Endothelial cell of umbilical vein (primary cell): ENCODE measurements around the gene MED27. TPM values are rescaled to one million over a fixed set of nuclear protein-coding genes. Genes with fewer than 3 reads are reported as not detected.
A peak's percentile ranks its signal among the peaks of the same experiment; 100 is the strongest.

Experiments used
- BruUV-seq: library from RNA; stranded (reverse); fragments of 400-500 nt; replicated peaks from 2 replicates; lab custom pipeline; 2021; lab: Mats Ljungman, UMichigan
- CTCF ChIA-PET: fragments of 300-600, 350-600 bp; sonication (Branson Sonifier 250); formaldehyde crosslinking; loops from one replicate; lab custom pipeline; 2021; ENCODE audit warnings: antibody characterized with exemption, inconsistent platforms; lab: Charles Lee
- POLR2A ChIA-PET: fragments of 300-600, 350-600 bp; sonication (Branson Sonifier 250); formaldehyde crosslinking; loops from one replicate; lab custom pipeline; 2021; ENCODE audit warnings: antibody characterized with exemption, inconsistent platforms; lab: Charles Lee
- DNase-seq: peaks from one replicate; pipeline ENCODE4 v3.0.0-alpha.2; 2011; ENCODE audit warnings: low read depth, low spot score
- FAIRE-seq: peaks from 2 replicates; lab custom pipeline; 2011; peaks lifted over from hg19 to GRCh38; lab: Jason Lieb, UNC
- H2AFZ ChIP-seq: 2 replicates; pipeline ENCODE4 v1.6.0; 2012; ENCODE audit warnings: low read depth, low read length, control low read depth, inconsistent platforms
- H3K27ac ChIP-seq: 2 replicates; pipeline ENCODE4 v1.5.1; 2011; ENCODE audit warnings: low read depth, mild to moderate bottlenecking, control low read depth, low read length, moderate library complexity; ENCODE audit not compliant: insufficient read depth
- H3K27me3 ChIP-seq, 2 experiments: 2 replicates each; pipeline versions ENCODE4 v1.6.0 to v1.6.1; 2011; ENCODE audit warnings: low read length in 2 of 2, mixed read lengths in 1 of 2; ENCODE audit not compliant: control insufficient read depth in 2 of 2, insufficient read depth in 2 of 2
- H3K36me3 ChIP-seq, 2 experiments: 2 replicates in 1 of 2; 3 replicates in 1 of 2; pipeline ENCODE4 v1.5.1; 2011; ENCODE audit warnings: low read length in 2 of 2, mild to moderate bottlenecking in 1 of 2, moderate library complexity in 1 of 2; ENCODE audit not compliant: control insufficient read depth in 2 of 2, insufficient read depth in 2 of 2; ENCODE audit errors: extremely low read depth in 1 of 2
- H3K4me1 ChIP-seq: 3 replicates; pipeline ENCODE4 v1.5.1; 2011; ENCODE audit warnings: mild to moderate bottlenecking, low read length; ENCODE audit not compliant: control insufficient read depth, insufficient read depth; ENCODE audit errors: extremely low read depth
- H3K4me2 ChIP-seq: 2 replicates; pipeline ENCODE4 v1.6.1; 2011; ENCODE audit warnings: low read length, control low read depth, mixed read lengths; ENCODE audit not compliant: insufficient read depth
- H3K4me3 ChIP-seq, 3 experiments: fragments of 200-600 bp in 1 of 3; sonication (generic), shearing (Covaris generic) in 1 of 3; replicated peaks in 1 of 3; 2 replicates each; pipeline ENCODE4 v1.5.1; 2011 to 2016; ENCODE audit warnings: control low read depth in 3 of 3, low read length in 3 of 3, mild to moderate bottlenecking in 2 of 3, inconsistent platforms in 1 of 3, low read depth in 1 of 3, moderate library complexity in 1 of 3; ENCODE audit not compliant: insufficient read depth in 1 of 3
- H3K79me2 ChIP-seq: 2 replicates; pipeline ENCODE4 v1.6.0; 2012; ENCODE audit warnings: low read length, inconsistent platforms; ENCODE audit not compliant: control insufficient read depth, insufficient read depth
- H3K9ac ChIP-seq: replicated peaks from 2 replicates; pipeline ENCODE3; 2011; ENCODE audit warnings: low read length, control low read depth; ENCODE audit not compliant: insufficient read depth; ENCODE audit errors: extremely low read depth
- H3K9me1 ChIP-seq: replicated peaks from 3 replicates; pipeline ENCODE4 v1.6.0; 2011; ENCODE audit warnings: mild to moderate bottlenecking, low read length; ENCODE audit not compliant: control insufficient read depth, insufficient read depth; ENCODE audit errors: extremely low read depth
- H3K9me3 ChIP-seq: replicated peaks from 2 replicates; pipeline ENCODE4 v1.5.1; 2012; ENCODE audit warnings: low read length, inconsistent platforms; ENCODE audit not compliant: control insufficient read depth, insufficient read depth
- H4K20me1 ChIP-seq: replicated peaks from 2 replicates; pipeline ENCODE3; 2011; ENCODE audit warnings: mild to moderate bottlenecking, low read length; ENCODE audit not compliant: control insufficient read depth, insufficient read depth; ENCODE audit errors: extremely low read depth
- EZH2 ChIP-seq: IDR thresholded peaks from 2 replicates; pipeline ENCODE4 v1.6.1; 2012; ENCODE audit warnings: borderline replicate concordance, low read depth, mild to moderate bottlenecking, moderate library complexity, low read length, inconsistent platforms; ENCODE audit not compliant: severe bottlenecking
- FOS ChIP-seq: IDR thresholded peaks from 2 replicates; pipeline ENCODE4 v1.6.1; 2011; ENCODE audit warnings: mild to moderate bottlenecking, low read length, moderate library complexity, borderline replicate concordance; ENCODE audit not compliant: insufficient read depth
- GATA2 ChIP-seq: IDR thresholded peaks from 2 replicates; pipeline ENCODE4 v1.7.0; 2011; ENCODE audit warnings: low read depth, mild to moderate bottlenecking, moderate library complexity, mixed read lengths, low read length; ENCODE audit not compliant: insufficient read length, insufficient read depth
- JUN ChIP-seq: IDR thresholded peaks from 2 replicates; pipeline ENCODE4 v1.6.1; 2011; ENCODE audit warnings: borderline replicate concordance, low read depth; ENCODE audit not compliant: insufficient read length, insufficient read depth
- MYC ChIP-seq: IDR thresholded peaks from one replicate; pipeline ENCODE4 v1.6.1; 2011; ENCODE audit warnings: mild to moderate bottlenecking, low read depth, low read length
- POLR2A ChIP-seq: IDR thresholded peaks from 2 replicates; pipeline ENCODE4 v1.6.1; 2012; ENCODE audit warnings: low read depth, mild to moderate bottlenecking, control low read depth, low read length
- POLR2AphosphoS5 ChIP-seq: IDR thresholded peaks from 2 replicates; pipeline ENCODE4 v1.6.1; 2012; ENCODE audit warnings: low read depth, mild to moderate bottlenecking, control low read depth, low read length, moderate library complexity; ENCODE audit not compliant: insufficient read depth
- dilution Hi-C: fragments of 300-500 bp; cut with MboI; formaldehyde crosslinking; loops from one replicate; pipeline ENCODE4 v1.15.0; 2019; ENCODE audit warnings: low sequenced_read_pairs; ENCODE audit not compliant: extremely low pct_ligation_motif_present
- intact Hi-C: fragments of 100-400 bp; cut with micrococcal nuclease; formaldehyde crosslinking; loops from one replicate; pipeline ENCODE4 v1.10.0; 2022
- polyA plus RNA-seq, 4 experiments: library from polyadenylated mRNA; depleted of rRNA in 3 of 4; stranded (reverse) in 3 of 4; unstranded in 1 of 4; fragments of >200 nt; gene quantifications; 2 replicates each; pipeline versions ENCODE4 v1.2.1 to v1.2.3, GENCODE V29; 2011 to 2012; ENCODE audit warnings: missing spikeins in 1 of 4
- total RNA-seq: library from RNA; stranded (reverse); gene quantifications from 2 replicates; pipeline ENCODE4 v1.2.3, GENCODE V29; 2021
- TF ChIP-seq, protein P1 (sequence below), 2 donors: IDR thresholded peaks; 1 replicate in 1 of 2; 2 replicates in 1 of 2; pipeline ENCODE4 v1.5.1; 2011; ENCODE audit warnings: low read length in 2 of 2, mild to moderate bottlenecking in 2 of 2, moderate library complexity in 2 of 2, control low read depth in 1 of 2, inconsistent platforms in 1 of 2, low read depth in 1 of 2; ENCODE audit not compliant: insufficient read depth in 1 of 2; ENCODE audit errors: extremely low read depth in 1 of 2
- TF ChIP-seq, protein P2 (sequence below): IDR thresholded peaks from 2 replicates; pipeline ENCODE4 v1.6.1; 2011; ENCODE audit not compliant: insufficient read depth, insufficient read length

Gene MED27
- total and polyA plus RNA-seq, 2 donors (not counting 3 experiments of a cell fraction or from before 2014, with no cell fraction given) = 27.9 to 47.8 TPM

DNA sequence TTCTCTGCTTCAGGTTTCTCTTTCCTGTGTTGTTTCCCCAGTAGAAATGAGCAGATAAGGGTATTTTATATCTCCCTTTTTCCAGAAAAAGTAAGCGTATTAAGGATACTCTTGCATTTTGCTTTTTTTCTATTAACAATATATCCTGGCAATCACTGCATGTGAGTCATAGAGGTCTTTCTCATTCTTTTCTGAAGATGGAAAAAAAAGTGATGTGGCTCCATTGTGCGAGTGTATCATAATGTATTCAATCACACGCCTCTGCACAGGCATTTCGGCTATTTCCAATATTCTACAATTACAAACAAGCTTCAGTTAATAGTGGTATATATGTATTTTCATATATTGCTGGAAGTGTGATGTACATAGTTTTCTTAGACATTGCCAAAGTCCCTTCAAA is 155.9 kb downstream of the MED27 start:
- Histone ChIP-seq H3K9ac (no peak overlapping the region), H3K4me1 (no peaks in the 10 kb centered on the region), H4K20me1 (no peaks in the 10 kb centered on the region), H2AFZ (no peak overlapping the region), H3K27ac (no peak overlapping the region), H3K79me2 (no peaks in the 10 kb centered on the region), H3K4me3 (no peak overlapping the region), H3K9me3 (no peaks in the 10 kb centered on the region), H3K27me3 (no peaks in the 10 kb centered on the region), H3K9me1 (no peaks in the 10 kb centered on the region), H3K36me3 (peaks cover 0 to 2% of the 10 kb centered on the region in 2 experiments), H3K4me2 (no peak overlapping the region)
- dilution Hi-C loops = no loop called here
- CTCF ChIA-PET = no interaction called here
- TF ChIP-seq GATA2 (no peak), FOS (no peak), POLR2AphosphoS5 (no peak), MYC (no peak), JUN (no peak), POLR2A (no peak), EZH2 (no peak)
- TF ChIP-seq, protein P1, sequence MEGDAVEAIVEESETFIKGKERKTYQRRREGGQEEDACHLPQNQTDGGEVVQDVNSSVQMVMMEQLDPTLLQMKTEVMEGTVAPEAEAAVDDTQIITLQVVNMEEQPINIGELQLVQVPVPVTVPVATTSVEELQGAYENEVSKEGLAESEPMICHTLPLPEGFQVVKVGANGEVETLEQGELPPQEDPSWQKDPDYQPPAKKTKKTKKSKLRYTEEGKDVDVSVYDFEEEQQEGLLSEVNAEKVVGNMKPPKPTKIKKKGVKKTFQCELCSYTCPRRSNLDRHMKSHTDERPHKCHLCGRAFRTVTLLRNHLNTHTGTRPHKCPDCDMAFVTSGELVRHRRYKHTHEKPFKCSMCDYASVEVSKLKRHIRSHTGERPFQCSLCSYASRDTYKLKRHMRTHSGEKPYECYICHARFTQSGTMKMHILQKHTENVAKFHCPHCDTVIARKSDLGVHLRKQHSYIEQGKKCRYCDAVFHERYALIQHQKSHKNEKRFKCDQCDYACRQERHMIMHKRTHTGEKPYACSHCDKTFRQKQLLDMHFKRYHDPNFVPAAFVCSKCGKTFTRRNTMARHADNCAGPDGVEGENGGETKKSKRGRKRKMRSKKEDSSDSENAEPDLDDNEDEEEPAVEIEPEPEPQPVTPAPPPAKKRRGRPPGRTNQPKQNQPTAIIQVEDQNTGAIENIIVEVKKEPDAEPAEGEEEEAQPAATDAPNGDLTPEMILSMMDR (IDR thresholded peaks at IDR 0.05; ENCODE audit: extremely low read depth in 1 of 2, insufficient read depth in 1 of 2, low read depth in 1 of 2, low read length in 2 of 2) = no peak
- TF ChIP-seq, protein P2, sequence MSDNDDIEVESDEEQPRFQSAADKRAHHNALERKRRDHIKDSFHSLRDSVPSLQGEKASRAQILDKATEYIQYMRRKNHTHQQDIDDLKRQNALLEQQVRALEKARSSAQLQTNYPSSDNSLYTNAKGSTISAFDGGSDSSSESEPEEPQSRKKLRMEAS = no peak
- FAIRE-seq = no peak
- intact Hi-C loops = no loop called here
- BruUV-seq = no TSS peak
- POLR2A ChIA-PET = no interaction called here
- peak; percentile 13 for DNase-seq
